ENCODE measurements around the gene VIPR2. TPM values are rescaled to one million over a fixed set of nuclear protein-coding genes. Genes with fewer than 3 reads are reported as not detected.

The VIPR2 gene
- total RNA-seq, 4 donors from 2014 or later, result 0.59 to 0.64 (median 0.60) TPM; not detected in 1

DNA sequence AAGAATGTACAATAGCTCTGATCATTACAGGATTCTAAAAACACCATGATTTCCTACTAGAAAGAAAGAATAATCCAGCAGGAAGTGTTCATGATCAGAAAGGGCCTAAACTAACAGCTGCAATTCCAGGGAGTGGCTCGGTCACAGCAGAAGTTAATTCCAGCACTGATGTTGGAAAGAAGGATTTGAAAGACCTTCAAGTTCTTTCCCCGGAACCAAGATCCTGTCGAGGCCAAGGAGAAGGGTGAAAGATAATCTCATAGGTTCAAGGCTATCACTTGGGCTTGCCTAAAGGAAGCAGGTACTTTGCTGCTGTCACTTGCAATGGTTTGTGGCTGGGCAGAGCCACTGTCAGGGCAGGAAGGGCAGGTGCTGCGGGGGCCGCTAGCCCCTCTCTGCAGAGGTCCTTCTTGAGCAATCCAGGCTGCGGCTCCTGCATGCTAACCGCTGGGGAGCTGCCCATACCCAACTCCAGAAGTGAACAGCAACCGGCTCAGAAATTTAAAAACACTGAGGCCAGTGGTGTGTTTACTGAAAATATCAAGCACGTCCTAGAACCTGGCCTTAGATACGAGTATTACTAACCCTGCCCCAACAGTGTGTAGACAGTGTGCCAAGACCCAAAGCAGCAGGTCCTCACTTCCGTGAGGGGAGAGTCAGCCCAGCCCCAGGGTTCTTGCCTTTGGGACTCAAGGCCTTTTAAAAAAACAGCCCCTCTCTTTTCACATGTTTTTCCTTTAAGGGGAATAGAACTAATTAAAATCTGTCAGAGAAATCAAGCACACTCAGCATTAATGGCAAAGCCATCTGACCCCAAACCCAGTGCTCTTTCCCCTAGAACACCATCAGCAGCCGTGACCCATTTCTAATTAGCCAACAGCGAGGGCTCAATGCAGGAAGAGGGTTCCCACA, 76.8 kb downstream of the VIPR2 start:
- DNase-seq (ENCODE audit: low spot score in 2 of 2), result peak in 1 of 2 donors; percentile 67
- Histone ChIP-seq H3K4me1 (no peaks in the 10 kb centered on the region), H3K27me3 (no peaks in the 10 kb centered on the region), H3K27ac (no peak overlapping the region), H3K4me3 (no peak overlapping the region), H3K36me3 (no peaks in the 10 kb centered on the region), H3K9me3 (no peaks in the 10 kb centered on the region)
- 74% methylated on average over 10 of the region's 13 CpGs for WGBS
- TF ChIP-seq EP300 (IDR thresholded peaks at IDR 0.05), result no peak

- Histone ChIP-seq H3K27me3 (peaks cover 1% of the 10 kb centered on the region), H3K9me3 (no peaks in the 10 kb centered on the region), H3K4me3 (no peak overlapping the region), H3K4me1 (no peaks in the 10 kb centered on the region), H3K27ac (no peak overlapping the region), H3K36me3 (no peaks in the 10 kb centered on the region)
- peak in 1 of 2 donors; percentile 34 for DNase-seq (ENCODE audit: low spot score in 2 of 2)
- no peak for TF ChIP-seq POLR2AphosphoS5 (IDR thresholded peaks at IDR 0.05)
- no peak for TF ChIP-seq POLR2A (IDR thresholded peaks at IDR 0.05)
- TF ChIP-seq, protein P1, sequence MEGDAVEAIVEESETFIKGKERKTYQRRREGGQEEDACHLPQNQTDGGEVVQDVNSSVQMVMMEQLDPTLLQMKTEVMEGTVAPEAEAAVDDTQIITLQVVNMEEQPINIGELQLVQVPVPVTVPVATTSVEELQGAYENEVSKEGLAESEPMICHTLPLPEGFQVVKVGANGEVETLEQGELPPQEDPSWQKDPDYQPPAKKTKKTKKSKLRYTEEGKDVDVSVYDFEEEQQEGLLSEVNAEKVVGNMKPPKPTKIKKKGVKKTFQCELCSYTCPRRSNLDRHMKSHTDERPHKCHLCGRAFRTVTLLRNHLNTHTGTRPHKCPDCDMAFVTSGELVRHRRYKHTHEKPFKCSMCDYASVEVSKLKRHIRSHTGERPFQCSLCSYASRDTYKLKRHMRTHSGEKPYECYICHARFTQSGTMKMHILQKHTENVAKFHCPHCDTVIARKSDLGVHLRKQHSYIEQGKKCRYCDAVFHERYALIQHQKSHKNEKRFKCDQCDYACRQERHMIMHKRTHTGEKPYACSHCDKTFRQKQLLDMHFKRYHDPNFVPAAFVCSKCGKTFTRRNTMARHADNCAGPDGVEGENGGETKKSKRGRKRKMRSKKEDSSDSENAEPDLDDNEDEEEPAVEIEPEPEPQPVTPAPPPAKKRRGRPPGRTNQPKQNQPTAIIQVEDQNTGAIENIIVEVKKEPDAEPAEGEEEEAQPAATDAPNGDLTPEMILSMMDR (IDR thresholded peaks at IDR 0.05), result no peak
- TF ChIP-seq EP300 (IDR thresholded peaks at IDR 0.05), result no peak
- 92% methylated on average over 18 of the region's 18 CpGs for WGBS
Observed at GRCh38 chr7:159066816-159067575, 77.7 kb downstream of the VIPR2 start.

- WGBS, result 96% methylated on average over 14 of the region's 26 CpGs
- H3K36me3 ChIP-seq, result no peaks in the 10 kb centered on the region
- peaks cover 5% of the 10 kb centered on the region for H3K27me3 ChIP-seq
- no peaks in the 10 kb centered on the region for H3K4me1 ChIP-seq
- no peak for TF ChIP-seq EP300 (IDR thresholded peaks at IDR 0.05)
- no peak for TF ChIP-seq POLR2AphosphoS5 (IDR thresholded peaks at IDR 0.05)
- TF ChIP-seq, protein P1 (IDR thresholded peaks at IDR 0.05), result no peak
- TF ChIP-seq POLR2A (IDR thresholded peaks at IDR 0.05), result no peak
- H3K9me3 ChIP-seq, result no peaks in the 10 kb centered on the region
- peak in 1 of 2 donors; percentile 44 for DNase-seq (ENCODE audit: low spot score in 2 of 2)
- no peak overlapping the region for H3K4me3 ChIP-seq
- no peak overlapping the region for H3K27ac ChIP-seq
Observed at GRCh38 chr7:159065852-159066480, 78.7 kb downstream of the VIPR2 start.

DNA sequence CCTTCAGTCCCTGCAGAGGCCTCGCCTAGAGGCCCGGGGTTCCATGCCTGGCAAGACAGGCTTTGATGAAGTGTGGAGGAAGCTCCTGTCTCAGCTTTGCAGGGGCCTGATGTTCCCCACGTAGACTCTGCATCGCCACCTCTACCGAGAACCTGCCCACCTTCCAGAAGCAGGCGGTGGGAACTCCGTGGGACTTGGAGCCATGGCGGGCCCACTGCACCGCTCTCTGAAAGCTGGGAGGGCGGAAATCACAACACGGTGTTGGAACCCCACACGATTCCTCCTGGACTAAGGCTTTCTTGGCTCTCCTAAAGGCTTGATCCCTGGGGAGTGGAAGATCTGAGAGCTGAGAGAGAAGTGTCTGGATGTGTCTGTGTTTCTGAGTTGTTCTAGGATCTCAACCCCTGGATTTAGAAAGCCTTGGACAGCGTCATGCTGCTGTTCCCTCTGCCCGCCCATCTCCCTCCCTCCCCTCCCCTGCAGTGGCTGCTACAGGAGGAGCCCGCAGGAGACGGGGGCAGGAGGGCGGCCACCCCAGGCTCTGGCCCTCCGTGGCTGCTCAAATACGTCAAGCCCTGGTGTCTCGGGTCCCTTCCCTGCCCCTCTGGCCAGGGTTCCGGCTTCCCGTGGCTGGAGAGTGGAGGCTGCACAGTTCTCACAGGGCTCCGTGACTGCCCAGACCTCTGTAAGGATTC, 79.7 kb downstream of the VIPR2 start:
- TF ChIP-seq, protein P1 (IDR thresholded peaks at IDR 0.05), result no peak
- TF ChIP-seq EP300 (IDR thresholded peaks at IDR 0.05) (no peak), POLR2AphosphoS5 (IDR thresholded peaks at IDR 0.05) (no peak), POLR2A (IDR thresholded peaks at IDR 0.05) (no peak)
- Histone ChIP-seq H3K27me3 (peaks cover 5% of the 10 kb centered on the region), H3K27ac (no peak overlapping the region), H3K36me3 (no peaks in the 10 kb centered on the region), H3K4me3 (no peak overlapping the region), H3K4me1 (no peaks in the 10 kb centered on the region), H3K9me3 (no peaks in the 10 kb centered on the region)
- DNase-seq (ENCODE audit: low spot score in 2 of 2), result peak in 1 of 2 donors; percentile 73
- 93% methylated on average over 17 of the region's 23 CpGs for WGBS

DNA sequence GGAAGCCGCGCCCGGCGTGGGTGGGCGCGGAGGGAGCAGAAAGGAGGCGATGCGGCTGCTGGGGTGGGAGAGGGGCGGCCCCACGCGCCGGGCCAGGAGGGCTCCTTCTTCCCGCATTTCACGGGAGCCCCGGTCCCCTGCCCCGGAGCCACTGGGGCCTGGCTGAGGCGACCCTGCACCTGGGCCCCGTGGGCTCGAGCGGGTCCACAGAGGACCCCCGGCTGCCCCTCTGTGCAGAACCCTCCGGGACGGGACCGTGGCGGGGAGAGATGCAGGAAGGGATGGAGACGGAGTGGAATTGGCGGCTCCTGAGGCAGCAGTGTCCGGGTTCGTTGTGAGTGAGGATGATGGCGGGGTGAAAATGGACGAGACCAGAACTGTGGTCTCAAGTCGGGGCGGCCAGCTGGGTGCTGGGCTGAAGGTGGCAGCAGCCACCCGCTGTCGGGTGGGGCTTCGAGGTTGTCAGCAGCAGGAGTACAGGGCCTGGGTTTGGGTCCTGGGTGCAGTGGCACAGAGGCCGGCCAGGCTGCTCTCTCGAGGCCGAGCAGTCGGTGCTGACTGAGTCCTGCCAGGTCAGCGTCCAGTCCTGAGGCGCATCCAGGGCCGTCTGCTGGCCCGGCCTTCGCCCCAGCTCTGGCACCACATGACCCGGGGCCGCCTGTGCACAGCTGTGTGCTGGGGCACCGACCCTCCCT, 80.4 kb downstream of the VIPR2 start:
- TF ChIP-seq, protein P1 (IDR thresholded peaks at IDR 0.05), result no peak
- TF ChIP-seq POLR2AphosphoS5 (IDR thresholded peaks at IDR 0.05), result no peak
- TF ChIP-seq EP300 (IDR thresholded peaks at IDR 0.05), result no peak
- TF ChIP-seq POLR2A (IDR thresholded peaks at IDR 0.05), result no peak
- H3K27me3 ChIP-seq, result peaks cover 5% of the 10 kb centered on the region
- H3K36me3 ChIP-seq, result no peaks in the 10 kb centered on the region
- peak in 1 of 2 donors; percentile 70 for DNase-seq (ENCODE audit: low spot score in 2 of 2)
- no peaks in the 10 kb centered on the region for H3K4me1 ChIP-seq
- 93% methylated on average over 38 of the region's 48 CpGs for WGBS
- H3K4me3 ChIP-seq, result no peak overlapping the region
- H3K9me3 ChIP-seq, result no peaks in the 10 kb centered on the region
- no peak overlapping the region for H3K27ac ChIP-seq

Data from suprapubic skin (tissue), 4 donors.